Esophagus squamous epithelium (tissue), 4 donors: ENCODE results near the gene FKBP3.

ENCODE experiments used
- POLR2A ChIP-seq, 4 donors: fragments of 450-650 bp; IDR thresholded peaks; one replicate each; pipeline ENCODE4 v1.6.1; 2017; ENCODE audit warnings: antibody characterized with exemption in 4 of 4, mild to moderate bottlenecking in 4 of 4, moderate library complexity in 3 of 4
- TF ChIP-seq, protein P1 (sequence below), 6 experiments: fragments of 450-650 bp in 4 of 6; fragments of 200-600 bp in 2 of 6; sonication (generic) in 2 of 6; IDR thresholded peaks; one replicate each; pipeline ENCODE4 v1.5.1; 2016 to 2019; ENCODE audit warnings: antibody characterized with exemption in 6 of 6, mild to moderate bottlenecking in 4 of 6, moderate library complexity in 4 of 6

- TF ChIP-seq, protein P1, sequence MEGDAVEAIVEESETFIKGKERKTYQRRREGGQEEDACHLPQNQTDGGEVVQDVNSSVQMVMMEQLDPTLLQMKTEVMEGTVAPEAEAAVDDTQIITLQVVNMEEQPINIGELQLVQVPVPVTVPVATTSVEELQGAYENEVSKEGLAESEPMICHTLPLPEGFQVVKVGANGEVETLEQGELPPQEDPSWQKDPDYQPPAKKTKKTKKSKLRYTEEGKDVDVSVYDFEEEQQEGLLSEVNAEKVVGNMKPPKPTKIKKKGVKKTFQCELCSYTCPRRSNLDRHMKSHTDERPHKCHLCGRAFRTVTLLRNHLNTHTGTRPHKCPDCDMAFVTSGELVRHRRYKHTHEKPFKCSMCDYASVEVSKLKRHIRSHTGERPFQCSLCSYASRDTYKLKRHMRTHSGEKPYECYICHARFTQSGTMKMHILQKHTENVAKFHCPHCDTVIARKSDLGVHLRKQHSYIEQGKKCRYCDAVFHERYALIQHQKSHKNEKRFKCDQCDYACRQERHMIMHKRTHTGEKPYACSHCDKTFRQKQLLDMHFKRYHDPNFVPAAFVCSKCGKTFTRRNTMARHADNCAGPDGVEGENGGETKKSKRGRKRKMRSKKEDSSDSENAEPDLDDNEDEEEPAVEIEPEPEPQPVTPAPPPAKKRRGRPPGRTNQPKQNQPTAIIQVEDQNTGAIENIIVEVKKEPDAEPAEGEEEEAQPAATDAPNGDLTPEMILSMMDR (IDR thresholded peaks at IDR 0.05) = no peak
- TF ChIP-seq POLR2A (IDR thresholded peaks at IDR 0.05) = no peak
Observed at GRCh38 chr14:45073231-45073879, 60.9 kb downstream of the FKBP3 start.
